ENCODE results near the gene CTCFL. TPM values are rescaled to one million over a fixed set of nuclear protein-coding genes. Genes with fewer than 3 reads are reported as not detected.
A peak's percentile ranks its signal among the peaks of the same experiment; 100 is the strongest.

The CTCFL gene
- total and polyA plus RNA-seq, 4 donors, result not detected

DNA sequence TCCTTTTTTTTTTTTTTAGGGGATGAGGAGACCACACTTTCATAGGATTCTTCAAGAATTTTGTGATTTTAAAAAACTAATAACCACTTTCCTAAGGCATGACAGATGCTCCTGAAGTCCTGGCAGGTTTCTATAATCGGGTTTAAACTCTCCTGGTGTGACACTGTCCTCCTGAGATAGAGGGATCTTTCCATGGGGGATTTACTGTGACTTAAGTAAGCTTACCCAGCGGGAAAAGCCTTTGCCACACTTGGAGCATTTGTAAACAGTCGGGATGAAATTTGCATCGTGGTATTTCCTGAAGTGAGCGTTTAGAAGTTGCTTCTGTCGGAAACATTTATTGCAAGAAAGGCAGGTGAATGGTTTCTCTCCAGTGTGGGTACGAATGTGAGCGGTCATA lies 16.6 kb downstream of the CTCFL start:
- no peak overlapping the region for H3K27ac ChIP-seq (ENCODE audit: low read depth in 1 of 2, low read length in 2 of 2)
- H3K9me3 ChIP-seq (ENCODE audit: control insufficient read depth, low read length), result no peaks in the 10 kb centered on the region
- no peak overlapping the region for H3K4me3 ChIP-seq (ENCODE audit: low read length in 2 of 2)
- H3K27me3 ChIP-seq (ENCODE audit: control insufficient read depth in 1 of 2, insufficient read depth in 2 of 2, low read length in 1 of 2), result no peaks in the 10 kb centered on the region
- intact Hi-C loops (cut with DNase I), result no loop called here
- no peaks in the 10 kb centered on the region for H3K4me1 ChIP-seq (ENCODE audit: control insufficient read depth in 1 of 2, insufficient read depth in 2 of 2, low read length in 2 of 2)
- no peak for ATAC-seq (ENCODE audit: low FRiP score)
- no peak for DNase-seq
- no peaks in the 10 kb centered on the region for H3K36me3 ChIP-seq (ENCODE audit: control insufficient read depth in 1 of 2, insufficient read depth in 2 of 2, low read length in 1 of 2)
- 70 to 71% methylated on average over 8 of the region's 8 CpGs for WGBS, 2 donors

DNA sequence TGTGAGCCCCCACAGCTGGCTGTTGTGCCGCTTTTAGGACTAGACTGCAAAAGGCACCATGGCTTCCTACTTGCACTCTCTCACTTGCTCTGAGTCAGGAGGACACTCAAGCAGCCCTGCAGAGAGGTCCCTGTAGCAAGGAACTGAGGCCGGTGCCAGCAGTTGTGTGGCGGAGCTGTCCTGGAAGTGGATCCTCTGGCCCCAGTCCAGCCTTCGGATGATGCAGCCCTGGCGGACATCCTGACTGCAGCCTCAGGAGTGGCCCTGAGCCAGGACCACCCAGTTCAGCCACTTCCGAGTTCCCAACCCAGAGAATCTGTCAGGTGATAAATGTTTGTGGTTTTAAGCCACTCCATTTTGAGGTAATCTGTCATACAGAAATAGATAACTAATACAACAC lies 17.5 kb downstream of the CTCFL start:
- Histone ChIP-seq H3K27me3 (ENCODE audit: control insufficient read depth in 1 of 2, insufficient read depth in 2 of 2, low read length in 1 of 2) (no peaks in the 10 kb centered on the region), H3K4me1 (ENCODE audit: control insufficient read depth in 1 of 2, insufficient read depth in 2 of 2, low read length in 2 of 2) (no peaks in the 10 kb centered on the region), H3K36me3 (ENCODE audit: control insufficient read depth in 1 of 2, insufficient read depth in 2 of 2, low read length in 1 of 2) (no peaks in the 10 kb centered on the region), H3K9me3 (ENCODE audit: control insufficient read depth, low read length) (no peaks in the 10 kb centered on the region), H3K27ac (ENCODE audit: low read depth in 1 of 2, low read length in 2 of 2) (no peak overlapping the region), H3K4me3 (ENCODE audit: low read length in 2 of 2) (no peak overlapping the region)
- ATAC-seq (ENCODE audit: low FRiP score) (no peak), DNase-seq (no peak)
- 81 to 82% methylated on average over 6 of the region's 6 CpGs for WGBS, 2 donors
- intact Hi-C loops (cut with DNase I), result no loop called here

DNA sequence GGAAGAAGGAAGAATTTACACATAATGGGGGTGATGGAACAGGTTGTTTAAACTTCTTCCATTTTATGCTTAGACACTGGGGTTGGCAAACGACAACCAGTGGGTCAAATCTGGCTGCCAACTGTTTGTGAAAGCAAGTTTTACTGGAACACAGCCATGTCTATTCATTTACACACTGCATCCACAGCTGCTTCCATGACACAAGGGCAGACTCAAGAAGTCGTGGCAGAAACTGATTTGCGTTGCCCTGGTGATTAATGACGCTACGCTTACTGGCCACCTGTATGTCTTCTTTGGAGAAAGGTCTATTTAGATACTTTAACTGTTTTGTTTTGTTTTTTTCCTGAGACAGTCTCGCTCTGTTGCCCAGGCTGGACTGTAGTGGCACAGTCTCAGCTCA lies 19.0 kb downstream of the CTCFL start:
- Histone ChIP-seq H3K4me3 (ENCODE audit: low read length in 2 of 2) (no peak overlapping the region), H3K36me3 (ENCODE audit: control insufficient read depth in 1 of 2, insufficient read depth in 2 of 2, low read length in 1 of 2) (no peaks in the 10 kb centered on the region), H3K4me1 (ENCODE audit: control insufficient read depth in 1 of 2, insufficient read depth in 2 of 2, low read length in 2 of 2) (no peaks in the 10 kb centered on the region), H3K27me3 (ENCODE audit: control insufficient read depth in 1 of 2, insufficient read depth in 2 of 2, low read length in 1 of 2) (no peaks in the 10 kb centered on the region), H3K9me3 (ENCODE audit: control insufficient read depth, low read length) (no peaks in the 10 kb centered on the region), H3K27ac (ENCODE audit: low read depth in 1 of 2, low read length in 2 of 2) (no peak overlapping the region)
- no peak for ATAC-seq (ENCODE audit: low FRiP score)
- no peak for DNase-seq
- 80 to 82% methylated on average over 6 of the region's 6 CpGs for WGBS, 2 donors
- intact Hi-C loops (cut with DNase I), result no loop called here

DNA sequence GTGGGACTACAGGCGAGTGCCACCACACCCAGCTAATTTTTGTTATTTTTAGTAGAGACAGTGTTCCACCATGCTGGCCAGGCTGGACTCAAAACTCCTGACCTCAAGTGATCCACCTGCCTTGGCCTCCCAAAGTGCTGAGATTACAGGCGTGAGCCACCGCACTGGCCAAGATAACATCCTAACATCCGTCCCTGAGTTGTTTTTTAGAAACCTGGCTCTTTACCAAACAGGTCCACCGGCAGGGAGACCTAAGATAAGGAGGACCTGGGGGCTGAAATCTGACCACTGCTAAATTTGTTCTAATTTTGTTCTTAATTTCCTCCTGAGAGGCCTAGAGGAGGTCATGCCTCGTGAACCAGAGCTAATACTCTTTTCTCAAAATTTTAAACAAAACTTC lies 20.5 kb downstream of the CTCFL start:
- intact Hi-C loops (cut with DNase I), result no loop called here

DNA sequence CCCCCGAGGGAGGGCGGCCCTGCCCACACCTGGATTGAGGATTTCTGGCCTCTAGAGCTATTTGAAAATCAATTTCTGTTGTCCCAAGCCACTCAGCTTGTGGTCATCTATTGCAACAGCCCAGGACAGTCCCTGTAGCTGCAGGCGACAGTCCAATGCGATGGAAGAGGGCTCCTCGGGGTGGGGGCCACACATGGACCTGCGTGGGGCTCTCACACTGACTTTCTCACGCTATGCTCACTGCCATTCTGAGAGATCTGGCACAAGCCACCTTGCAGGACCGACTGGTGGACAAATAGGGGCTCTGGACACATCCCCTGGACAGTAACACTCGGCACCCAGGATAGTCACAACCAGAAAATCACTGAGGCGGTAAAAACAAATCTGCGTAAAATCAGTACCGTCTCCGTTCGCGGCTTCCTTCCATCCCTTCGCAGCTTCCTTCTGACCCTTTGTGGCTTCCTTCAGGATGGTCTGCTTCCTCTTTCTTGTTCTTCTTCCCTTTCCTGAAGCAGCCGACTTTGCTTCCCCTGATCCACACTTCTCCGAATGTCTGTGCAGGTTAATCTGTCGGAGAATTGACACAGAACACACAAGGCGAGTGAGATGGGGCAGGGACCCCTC lies 21.8 kb downstream of the CTCFL start:
- no peaks in the 10 kb centered on the region for H3K4me1 ChIP-seq (ENCODE audit: control insufficient read depth in 1 of 2, insufficient read depth in 2 of 2, low read length in 2 of 2)
- no peak overlapping the region for H3K4me3 ChIP-seq (ENCODE audit: low read length in 2 of 2)
- 87 to 93% methylated on average over 20 of the region's 20 CpGs for WGBS, 2 donors
- no peaks in the 10 kb centered on the region for H3K27me3 ChIP-seq (ENCODE audit: control insufficient read depth in 1 of 2, insufficient read depth in 2 of 2, low read length in 1 of 2)
- ATAC-seq (ENCODE audit: low FRiP score) (no peak), DNase-seq (peak in 1 of 2 donors; percentile 56)
- no peaks in the 10 kb centered on the region for H3K36me3 ChIP-seq (ENCODE audit: control insufficient read depth in 1 of 2, insufficient read depth in 2 of 2, low read length in 1 of 2)
- H3K9me3 ChIP-seq (ENCODE audit: control insufficient read depth, low read length), result no peaks in the 10 kb centered on the region
- no peak overlapping the region for H3K27ac ChIP-seq (ENCODE audit: low read depth in 1 of 2, low read length in 2 of 2)
- intact Hi-C loops (cut with DNase I), result no loop called here

More for the DNA sequence above, 20.5 kb downstream of the CTCFL start:
- Histone ChIP-seq H3K9me3 (ENCODE audit: control insufficient read depth, low read length) (no peaks in the 10 kb centered on the region), H3K4me3 (ENCODE audit: low read length in 2 of 2) (no peak overlapping the region), H3K27ac (ENCODE audit: low read depth in 1 of 2, low read length in 2 of 2) (no peak overlapping the region), H3K4me1 (ENCODE audit: control insufficient read depth in 1 of 2, insufficient read depth in 2 of 2, low read length in 2 of 2) (no peaks in the 10 kb centered on the region), H3K27me3 (ENCODE audit: control insufficient read depth in 1 of 2, insufficient read depth in 2 of 2, low read length in 1 of 2) (no peaks in the 10 kb centered on the region), H3K36me3 (ENCODE audit: control insufficient read depth in 1 of 2, insufficient read depth in 2 of 2, low read length in 1 of 2) (no peaks in the 10 kb centered on the region)
- WGBS, 2 donors, result 82% methylated on average over 6 of the region's 6 CpGs
- DNase-seq (no peak), ATAC-seq (ENCODE audit: low FRiP score) (no peak)

DNA sequence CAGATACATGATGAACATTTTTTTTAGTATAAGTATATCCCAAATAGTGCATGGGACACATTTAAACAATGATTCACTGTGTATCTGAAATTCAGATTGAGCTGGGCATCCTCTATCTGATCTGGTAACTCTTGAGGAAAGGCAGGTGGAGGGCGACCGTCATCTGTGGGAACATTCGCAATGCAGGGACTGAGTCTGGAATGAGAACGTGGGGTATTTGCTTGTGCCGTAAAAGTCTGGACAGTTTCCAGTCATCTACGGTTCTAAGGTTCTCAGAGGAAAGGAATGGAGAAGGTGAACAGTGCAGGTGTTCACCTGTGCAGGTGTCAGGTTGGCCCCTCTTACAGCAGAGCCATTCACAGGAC lies 22.6 kb downstream of the CTCFL start:
- DNase-seq (no peak), ATAC-seq (ENCODE audit: low FRiP score) (no peak)
- intact Hi-C loops (cut with DNase I), result no loop called here
- Histone ChIP-seq H3K4me3 (ENCODE audit: low read length in 2 of 2) (no peak overlapping the region), H3K4me1 (ENCODE audit: control insufficient read depth in 1 of 2, insufficient read depth in 2 of 2, low read length in 2 of 2) (no peaks in the 10 kb centered on the region), H3K36me3 (ENCODE audit: control insufficient read depth in 1 of 2, insufficient read depth in 2 of 2, low read length in 1 of 2) (no peaks in the 10 kb centered on the region), H3K9me3 (ENCODE audit: control insufficient read depth, low read length) (no peaks in the 10 kb centered on the region), H3K27me3 (ENCODE audit: control insufficient read depth in 1 of 2, insufficient read depth in 2 of 2, low read length in 1 of 2) (no peaks in the 10 kb centered on the region), H3K27ac (ENCODE audit: low read depth in 1 of 2, low read length in 2 of 2) (no peak overlapping the region)
- WGBS, 2 donors, result 91% methylated on average over 6 of the region's 6 CpGs

DNA sequence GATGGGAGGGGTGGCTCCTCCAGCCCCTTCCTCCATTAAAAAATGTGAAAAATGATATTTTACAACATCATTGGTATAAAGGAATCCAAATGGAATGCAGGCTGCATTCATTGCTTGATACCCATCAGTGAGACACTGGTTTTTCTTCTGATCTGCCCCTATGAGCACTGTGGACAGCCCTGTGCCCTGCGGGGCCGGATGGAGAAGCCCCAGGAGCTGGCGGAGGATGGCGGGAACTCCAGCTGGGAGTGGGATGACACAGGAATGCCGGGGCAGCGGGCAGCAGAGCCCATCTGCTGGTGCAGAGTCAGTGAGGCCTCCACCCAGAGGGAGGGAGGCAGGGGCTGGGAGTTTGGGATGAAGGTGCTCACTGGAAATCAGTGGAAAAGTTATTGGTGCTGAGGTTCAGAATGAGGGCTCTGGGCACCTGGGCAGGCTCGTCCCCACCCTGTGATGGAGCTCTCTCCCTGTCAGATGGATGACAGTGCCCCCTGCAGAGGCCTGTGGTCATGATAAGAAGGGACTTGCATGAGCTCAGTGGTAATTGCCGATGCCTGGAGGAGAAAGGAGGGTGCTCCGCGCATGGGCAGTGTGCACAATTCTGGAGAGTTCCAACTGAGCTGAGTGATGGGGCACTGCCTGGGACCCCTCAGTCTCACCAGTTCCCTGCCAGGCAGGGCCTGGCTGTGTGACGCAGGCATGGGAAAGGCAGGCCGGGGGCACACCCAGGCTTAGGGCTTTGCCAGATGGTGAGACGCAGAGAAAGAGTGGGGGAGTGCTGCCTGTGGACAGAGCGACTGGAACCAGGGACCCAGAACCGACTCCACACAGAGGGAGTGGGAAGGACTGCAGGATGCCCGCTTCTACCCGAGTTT lies 23.2 kb downstream of the CTCFL start:
- intact Hi-C loops (cut with DNase I), result no loop called here
- no peaks in the 10 kb centered on the region for H3K27me3 ChIP-seq (ENCODE audit: control insufficient read depth in 1 of 2, insufficient read depth in 2 of 2, low read length in 1 of 2)
- ATAC-seq (ENCODE audit: low FRiP score), result no peak
- no peaks in the 10 kb centered on the region for H3K4me1 ChIP-seq (ENCODE audit: control insufficient read depth in 1 of 2, insufficient read depth in 2 of 2, low read length in 2 of 2)
- H3K9me3 ChIP-seq (ENCODE audit: control insufficient read depth, low read length), result no peaks in the 10 kb centered on the region
- H3K36me3 ChIP-seq (ENCODE audit: control insufficient read depth in 1 of 2, insufficient read depth in 2 of 2, low read length in 1 of 2), result no peaks in the 10 kb centered on the region
- H3K4me3 ChIP-seq (ENCODE audit: low read length in 2 of 2), result no peak overlapping the region
- no peak for DNase-seq
- no peak overlapping the region for H3K27ac ChIP-seq (ENCODE audit: low read depth in 1 of 2, low read length in 2 of 2)
- 85 to 87% methylated on average over 17 of the region's 17 CpGs for WGBS, 2 donors

DNA sequence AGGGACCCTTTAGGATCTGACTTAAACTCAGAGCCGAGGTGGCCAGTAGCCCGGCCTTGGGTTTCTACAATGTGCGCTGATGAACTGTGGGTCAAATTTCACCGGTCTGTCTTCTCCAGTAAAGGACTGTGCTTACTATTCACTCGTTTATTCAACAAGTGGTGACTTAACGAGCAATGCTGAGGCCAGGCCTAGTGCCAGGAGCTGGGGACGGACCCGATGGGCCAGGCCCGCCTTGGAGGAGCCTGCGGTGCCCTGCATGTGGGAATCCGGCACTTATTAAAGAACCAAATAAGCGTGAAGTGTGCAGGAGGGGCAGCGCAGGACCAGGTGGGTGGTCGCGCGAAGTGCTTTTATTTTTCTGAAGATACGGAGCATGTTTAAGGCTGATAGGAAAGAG lies 24.0 kb downstream of the CTCFL start:
- no peak for ATAC-seq (ENCODE audit: low FRiP score)
- intact Hi-C loops (cut with DNase I), result no loop called here
- H3K27me3 ChIP-seq (ENCODE audit: control insufficient read depth in 1 of 2, insufficient read depth in 2 of 2, low read length in 1 of 2), result no peaks in the 10 kb centered on the region
- no peak overlapping the region for H3K4me3 ChIP-seq (ENCODE audit: low read length in 2 of 2)
- no peak for DNase-seq
- 95 to 96% methylated on average over 17 of the region's 17 CpGs for WGBS, 2 donors
- no peaks in the 10 kb centered on the region for H3K9me3 ChIP-seq (ENCODE audit: control insufficient read depth, low read length)
- no peaks in the 10 kb centered on the region for H3K4me1 ChIP-seq (ENCODE audit: control insufficient read depth in 1 of 2, insufficient read depth in 2 of 2, low read length in 2 of 2)
- no peak overlapping the region for H3K27ac ChIP-seq (ENCODE audit: low read depth in 1 of 2, low read length in 2 of 2)
- no peaks in the 10 kb centered on the region for H3K36me3 ChIP-seq (ENCODE audit: control insufficient read depth in 1 of 2, insufficient read depth in 2 of 2, low read length in 1 of 2)

DNA sequence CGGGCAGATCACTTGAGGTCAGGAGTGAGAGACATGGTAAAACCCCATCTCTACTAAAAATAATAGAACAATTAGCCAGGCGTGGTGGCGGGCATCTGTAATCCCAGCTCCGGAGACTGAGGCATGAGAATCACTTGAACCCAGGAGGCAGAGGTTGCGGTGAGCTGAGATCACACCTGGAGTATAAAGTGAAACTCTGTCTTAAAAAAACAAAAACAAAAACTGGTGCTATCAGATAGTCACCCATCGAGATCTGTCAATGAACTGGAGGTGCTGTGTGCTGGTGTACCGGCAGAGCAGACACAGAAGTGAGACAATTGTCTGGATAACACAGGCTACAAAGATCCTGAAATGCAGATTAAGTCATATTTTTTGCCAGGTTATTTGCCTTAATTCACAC lies 24.7 kb downstream of the CTCFL start:
- Histone ChIP-seq H3K4me3 (ENCODE audit: low read length in 2 of 2) (no peak overlapping the region), H3K27ac (ENCODE audit: low read depth in 1 of 2, low read length in 2 of 2) (no peak overlapping the region), H3K9me3 (ENCODE audit: control insufficient read depth, low read length) (no peaks in the 10 kb centered on the region), H3K4me1 (ENCODE audit: control insufficient read depth in 1 of 2, insufficient read depth in 2 of 2, low read length in 2 of 2) (peaks cover 0 to 1% of the 10 kb centered on the region in 2 donors), H3K27me3 (ENCODE audit: control insufficient read depth in 1 of 2, insufficient read depth in 2 of 2, low read length in 1 of 2) (no peaks in the 10 kb centered on the region), H3K36me3 (ENCODE audit: control insufficient read depth in 1 of 2, insufficient read depth in 2 of 2, low read length in 1 of 2) (no peaks in the 10 kb centered on the region)
- intact Hi-C loops (cut with DNase I), result no loop called here
- 86 to 98% methylated on average over 7 of the region's 7 CpGs for WGBS, 2 donors
- no peak for DNase-seq
- no peak for ATAC-seq (ENCODE audit: low FRiP score)
